HG03045 (cell line): Measurements from ENCODE around the gene DHPS.
"Not testable (repeated sequence)": the region's sequence is repeated elsewhere in the genome, so short reads cannot be mapped to it uniquely, and the experiment has no call there.

ENCODE experiments used
- ATAC-seq: cut with Tn5 transposase; IDR thresholded peaks from one replicate; pipeline ENCODE4 v1.9.1; 2021; ENCODE audit warnings: mild to moderate bottlenecking, moderate library complexity; ENCODE audit not compliant: unreplicated experiment

The DHPS gene

GRCh38 chr19:12647490-12648071, 34.1 kb downstream of the DHPS start:
- ATAC-seq = no peak

- no peak for ATAC-seq
Observed at GRCh38 chr19:12647047-12647446, 34.6 kb downstream of the DHPS start.

GRCh38 chr19:12646551-12646950, 35.1 kb downstream of the DHPS start:
- no peak for ATAC-seq

- not testable (repeated sequence) for ATAC-seq
Observed at GRCh38 chr19:12643716-12644115, 38.0 kb downstream of the DHPS start.

GRCh38 chr19:12642506-12642905, 39.2 kb downstream of the DHPS start:
- no peak for ATAC-seq

GRCh38 chr19:12641456-12641855, 40.2 kb downstream of the DHPS start:
- ATAC-seq = no peak

- peak; percentile 46 for ATAC-seq
Observed at GRCh38 chr19:12639901-12640613, 41.6 kb downstream of the DHPS start.

- no peak for ATAC-seq
Observed at GRCh38 chr19:12638611-12639182, 43.0 kb downstream of the DHPS start.

- no peak for ATAC-seq
Observed at GRCh38 chr19:12636631-12637030, 45.0 kb downstream of the DHPS start.

- ATAC-seq = no peak
Observed at GRCh38 chr19:12629215-12629614, 52.5 kb downstream of the DHPS start.

GRCh38 chr19:12628040-12629022, 53.3 kb downstream of the DHPS start:
- ATAC-seq = no peak

- no peak for ATAC-seq
Observed at GRCh38 chr19:12626958-12627357, 54.7 kb downstream of the DHPS start.
